Astrocyte of the spinal cord (primary cell): ENCODE measurements around the gene PRDX6.

Experiments used
- DNase-seq: peaks from one replicate; pipeline ENCODE4 v3.0.0; 2011; ENCODE audit warnings: low read depth, low spot score
- H3K4me3 ChIP-seq: 2 replicates; pipeline ENCODE4 v1.5.1; 2011; ENCODE audit warnings: low read depth, mild to moderate bottlenecking, low read length, moderate library complexity
- CTCF ChIP-seq: IDR thresholded peaks from 2 replicates; pipeline ENCODE4 v1.5.1; 2012; ENCODE audit warnings: low read depth, mild to moderate bottlenecking, low read length, inconsistent platforms
- in situ Hi-C: cut with HindIII; loops from 2 replicates; pipeline ENCODE4 v1.10.0; 2017; ENCODE audit warnings: low sequenced_read_pairs

Gene PRDX6

GRCh38 chr1:173476197-173476664, 904 bp upstream of the PRDX6 start:
- in situ Hi-C loops = no loop called here
- TF ChIP-seq CTCF = no peak
- H3K4me3 ChIP-seq = peak overlapping the region; percentile 63
- DNase-seq = no peak

- peak; percentile 87 for DNase-seq
- in situ Hi-C loops = no loop called here
- peak overlapping the region; percentile 79 for H3K4me3 ChIP-seq
- no peak for TF ChIP-seq CTCF
Observed at GRCh38 chr1:173476665-173477285, 360 bp upstream of the PRDX6 start.

GRCh38 chr1:173478094-173478674, 1.0 kb downstream of the PRDX6 start:
- no peak for TF ChIP-seq CTCF
- in situ Hi-C loops = no loop called here
- peak overlapping the region; percentile 79 for H3K4me3 ChIP-seq
- DNase-seq = peak; percentile 60

GRCh38 chr1:173479649-173480048, 2.5 kb downstream of the PRDX6 start:
- H3K4me3 ChIP-seq = peak overlapping the region; percentile 79
- DNase-seq = peak; percentile 9
- in situ Hi-C loops = no loop called here
- no peak for TF ChIP-seq CTCF

- no peak overlapping the region for H3K4me3 ChIP-seq
- no peak for DNase-seq
- no peak for TF ChIP-seq CTCF
- in situ Hi-C loops = no loop called here
Observed at GRCh38 chr1:173481195-173481772, 4.1 kb downstream of the PRDX6 start.

- DNase-seq = no peak
- H3K4me3 ChIP-seq = no peak overlapping the region
- in situ Hi-C loops = no loop called here
- no peak for TF ChIP-seq CTCF
Observed at GRCh38 chr1:173482683-173483082, 5.5 kb downstream of the PRDX6 start.
